Brain microvascular endothelial cell (primary cell): ENCODE data around the gene ADCY5.
"Not testable (repeated sequence)": the region's sequence is repeated elsewhere in the genome, so short reads cannot be mapped to it uniquely, and the experiment has no call there.

ENCODE experiments used
- DNase-seq: peaks from one replicate; pipeline ENCODE4 v3.0.0-alpha.2; 2020
- H3K27ac ChIP-seq: fragments of 250-450 bp; sonication (Bioruptor Pico); 2 replicates; pipeline ENCODE4 v1.5.1; 2020; ENCODE audit warnings: mild to moderate bottlenecking, moderate library complexity
- H3K27me3 ChIP-seq: fragments of 250-450 bp; sonication (Bioruptor Pico); replicated peaks from 2 replicates; pipeline ENCODE4 v1.5.1; 2020; ENCODE audit warnings: mild to moderate bottlenecking
- H3K36me3 ChIP-seq: fragments of 250-450 bp; sonication (Bioruptor Pico); replicated peaks from 2 replicates; pipeline ENCODE4 v1.5.1; 2020; ENCODE audit warnings: mild to moderate bottlenecking
- H3K4me3 ChIP-seq: 2 replicates; pipeline ENCODE4 v1.5.1; 2011; ENCODE audit warnings: low read depth, mild to moderate bottlenecking, control low read depth, low read length, moderate library complexity
- CTCF ChIP-seq: IDR thresholded peaks from 2 replicates; pipeline ENCODE4 v1.5.1; 2011; ENCODE audit warnings: low read depth, mild to moderate bottlenecking, moderate library complexity, low read length, control low read depth, inconsistent platforms; ENCODE audit errors: missing control alignments
- in situ Hi-C: cut with HindIII; loops from 2 replicates; pipeline ENCODE4 v1.10.0; 2017; ENCODE audit warnings: low sequenced_read_pairs, low pct_ligation_motif_present

ADCY5 gene

GRCh38 chr3:123448536-123449101 lies at the start of gene ADCY5:
TSS of gene ADCY5 (minus strand) at chr3:123449090. CDS start at chr3:123448545, 545 bp downstream.
- H3K4me3 ChIP-seq: peak within 1 kb of the TSS; percentile 56
- in situ Hi-C loops: no loop called here
- no peak for TF ChIP-seq CTCF
- DNase-seq: no peak
- no peak within 1 kb of the TSS for H3K27ac ChIP-seq
- H3K36me3 ChIP-seq: no peaks in the 10 kb centered on the region
- peaks cover 61% of the 10 kb centered on the region for H3K27me3 ChIP-seq

- DNase-seq: no peak
- Histone ChIP-seq H3K27me3 (no peaks in the 10 kb centered on the region), H3K27ac (no peak overlapping the region), H3K4me3 (no peak overlapping the region), H3K36me3 (no peaks in the 10 kb centered on the region)
- no peak for TF ChIP-seq CTCF
- in situ Hi-C loops: no loop called here
Observed at GRCh38 chr3:123493912-123494311, 45.0 kb upstream of the ADCY5 start.

- no peak for DNase-seq
- TF ChIP-seq CTCF: no peak
- Histone ChIP-seq H3K36me3 (no peaks in the 10 kb centered on the region), H3K4me3 (no peak overlapping the region), H3K27me3 (no peaks in the 10 kb centered on the region), H3K27ac (no peak overlapping the region)
- in situ Hi-C loops: no loop called here
Observed at GRCh38 chr3:123491966-123492587, 43.2 kb upstream of the ADCY5 start.

- in situ Hi-C loops: no loop called here
- no peaks in the 10 kb centered on the region for H3K27me3 ChIP-seq
- no peaks in the 10 kb centered on the region for H3K36me3 ChIP-seq
- peak; percentile 52 for DNase-seq
- H3K4me3 ChIP-seq: no peak overlapping the region
- H3K27ac ChIP-seq: no peak overlapping the region
- peak; percentile 96 for TF ChIP-seq CTCF
Observed at GRCh38 chr3:123489400-123490004, 40.6 kb upstream of the ADCY5 start.

GRCh38 chr3:123488645-123489347 lies 39.9 kb upstream of the ADCY5 start:
- TF ChIP-seq CTCF: no peak
- in situ Hi-C loops: no loop called here
- no peaks in the 10 kb centered on the region for H3K27me3 ChIP-seq
- H3K27ac ChIP-seq: no peak overlapping the region
- no peaks in the 10 kb centered on the region for H3K36me3 ChIP-seq
- no peak for DNase-seq
- H3K4me3 ChIP-seq: no peak overlapping the region

- H3K27ac ChIP-seq, H3K36me3 ChIP-seq, in situ Hi-C loops, DNase-seq, H3K4me3 ChIP-seq, H3K27me3 ChIP-seq: not testable (repeated sequence)
Observed at GRCh38 chr3:123487063-123487462, 38.2 kb upstream of the ADCY5 start.
